Measurements from ENCODE around the gene TIMD4. TPM values are rescaled to one million over a fixed set of nuclear protein-coding genes. Genes with fewer than 3 reads are reported as not detected.

Gene TIMD4
- total RNA-seq, 1 donor from 2014 or later = not detected

DNA sequence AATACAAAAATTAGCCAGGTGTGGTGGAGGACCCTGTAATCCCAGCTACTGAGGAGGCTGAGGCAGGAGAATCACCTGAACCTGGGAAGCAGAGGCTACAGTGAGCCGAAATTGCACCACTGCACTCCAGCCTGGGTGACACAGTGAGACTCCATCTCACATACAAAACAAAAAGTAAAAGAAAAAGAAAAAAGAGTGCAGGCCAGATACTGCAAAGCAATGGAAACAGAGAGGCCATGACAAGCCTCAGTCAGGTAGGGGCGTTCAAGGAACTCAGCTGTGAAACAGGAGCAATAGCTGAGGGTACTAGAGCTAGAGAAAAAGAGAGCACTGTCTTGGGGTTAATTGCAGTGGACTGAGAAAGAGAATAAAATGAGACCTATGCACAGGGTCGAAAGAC is 56.2 kb downstream of the TIMD4 start:
- H3K9me3 Mint-ChIP-seq (ENCODE audit: low read depth) = no peaks in the 10 kb centered on the region
- H3K27ac Mint-ChIP-seq = no peak overlapping the region
- H3K27me3 Mint-ChIP-seq = peaks cover 3% of the 10 kb centered on the region
- no peaks in the 10 kb centered on the region for H3K36me3 Mint-ChIP-seq (ENCODE audit: insufficient read depth)
- TF ChIP-seq, protein P1, sequence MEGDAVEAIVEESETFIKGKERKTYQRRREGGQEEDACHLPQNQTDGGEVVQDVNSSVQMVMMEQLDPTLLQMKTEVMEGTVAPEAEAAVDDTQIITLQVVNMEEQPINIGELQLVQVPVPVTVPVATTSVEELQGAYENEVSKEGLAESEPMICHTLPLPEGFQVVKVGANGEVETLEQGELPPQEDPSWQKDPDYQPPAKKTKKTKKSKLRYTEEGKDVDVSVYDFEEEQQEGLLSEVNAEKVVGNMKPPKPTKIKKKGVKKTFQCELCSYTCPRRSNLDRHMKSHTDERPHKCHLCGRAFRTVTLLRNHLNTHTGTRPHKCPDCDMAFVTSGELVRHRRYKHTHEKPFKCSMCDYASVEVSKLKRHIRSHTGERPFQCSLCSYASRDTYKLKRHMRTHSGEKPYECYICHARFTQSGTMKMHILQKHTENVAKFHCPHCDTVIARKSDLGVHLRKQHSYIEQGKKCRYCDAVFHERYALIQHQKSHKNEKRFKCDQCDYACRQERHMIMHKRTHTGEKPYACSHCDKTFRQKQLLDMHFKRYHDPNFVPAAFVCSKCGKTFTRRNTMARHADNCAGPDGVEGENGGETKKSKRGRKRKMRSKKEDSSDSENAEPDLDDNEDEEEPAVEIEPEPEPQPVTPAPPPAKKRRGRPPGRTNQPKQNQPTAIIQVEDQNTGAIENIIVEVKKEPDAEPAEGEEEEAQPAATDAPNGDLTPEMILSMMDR (IDR thresholded peaks at IDR 0.05; ENCODE audit: unreplicated experiment) = no peak
- no peak for DNase-seq (ENCODE audit: low spot score, unreplicated experiment)
- no peak overlapping the region for H3K4me3 Mint-ChIP-seq (ENCODE audit: low read depth)
- H3K4me1 Mint-ChIP-seq (ENCODE audit: low read depth) = peaks cover 3% of the 10 kb centered on the region

DNA sequence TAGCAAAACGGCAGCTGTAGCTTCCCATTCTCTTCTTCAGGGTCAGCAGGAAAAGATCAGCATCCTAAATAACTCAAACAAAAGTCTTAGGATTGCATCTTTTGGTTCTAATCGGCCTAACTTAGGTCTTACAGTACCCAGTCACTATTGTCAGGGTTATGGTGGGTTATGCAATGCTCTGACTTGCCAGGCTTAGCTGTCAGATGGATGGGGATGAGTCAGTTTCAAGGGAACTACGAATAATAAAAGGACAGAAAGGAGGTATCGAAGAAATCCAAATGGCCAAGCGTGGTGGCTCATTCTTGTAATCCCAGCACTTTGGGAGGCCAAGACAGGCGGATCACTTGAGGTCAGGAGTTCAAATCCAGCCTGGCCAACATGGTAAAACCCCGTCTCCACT is 66.5 kb downstream of the TIMD4 start:
- no peaks in the 10 kb centered on the region for H3K36me3 Mint-ChIP-seq (ENCODE audit: insufficient read depth)
- TF ChIP-seq, protein P1 (IDR thresholded peaks at IDR 0.05; ENCODE audit: unreplicated experiment) = no peak
- H3K27ac Mint-ChIP-seq = no peak overlapping the region
- DNase-seq (ENCODE audit: low spot score, unreplicated experiment) = no peak
- H3K27me3 Mint-ChIP-seq = peaks cover 5% of the 10 kb centered on the region
- no peaks in the 10 kb centered on the region for H3K9me3 Mint-ChIP-seq (ENCODE audit: low read depth)
- H3K4me3 Mint-ChIP-seq (ENCODE audit: low read depth) = no peak overlapping the region
- H3K4me1 Mint-ChIP-seq (ENCODE audit: low read depth) = no peaks in the 10 kb centered on the region

DNA sequence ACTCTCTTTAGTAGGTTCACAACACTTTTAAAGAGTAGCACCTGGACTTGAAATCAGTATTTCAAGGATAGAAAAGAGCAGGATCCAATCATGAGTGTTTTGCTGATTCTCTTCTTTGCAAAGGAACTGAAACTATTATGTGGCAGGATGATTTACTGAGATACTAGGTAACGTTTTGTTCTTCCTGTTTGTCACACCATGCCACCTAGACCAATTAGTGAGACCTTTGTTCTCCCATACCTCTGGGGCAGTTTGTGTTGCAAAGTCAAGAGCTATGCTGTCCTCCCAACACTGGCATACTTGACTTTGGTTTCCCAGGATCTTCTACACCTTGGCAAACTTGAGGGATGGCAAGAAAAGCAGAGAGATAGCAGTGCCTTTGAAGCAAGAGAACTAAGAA is 69.5 kb downstream of the TIMD4 start:
- no peaks in the 10 kb centered on the region for H3K4me1 Mint-ChIP-seq (ENCODE audit: low read depth)
- TF ChIP-seq, protein P1 (IDR thresholded peaks at IDR 0.05; ENCODE audit: unreplicated experiment) = no peak
- H3K27ac Mint-ChIP-seq = no peak overlapping the region
- no peak for DNase-seq (ENCODE audit: low spot score, unreplicated experiment)
- peaks cover 11% of the 10 kb centered on the region for H3K27me3 Mint-ChIP-seq
- no peaks in the 10 kb centered on the region for H3K9me3 Mint-ChIP-seq (ENCODE audit: low read depth)
- no peaks in the 10 kb centered on the region for H3K36me3 Mint-ChIP-seq (ENCODE audit: insufficient read depth)
- H3K4me3 Mint-ChIP-seq (ENCODE audit: low read depth) = no peak overlapping the region

DNA sequence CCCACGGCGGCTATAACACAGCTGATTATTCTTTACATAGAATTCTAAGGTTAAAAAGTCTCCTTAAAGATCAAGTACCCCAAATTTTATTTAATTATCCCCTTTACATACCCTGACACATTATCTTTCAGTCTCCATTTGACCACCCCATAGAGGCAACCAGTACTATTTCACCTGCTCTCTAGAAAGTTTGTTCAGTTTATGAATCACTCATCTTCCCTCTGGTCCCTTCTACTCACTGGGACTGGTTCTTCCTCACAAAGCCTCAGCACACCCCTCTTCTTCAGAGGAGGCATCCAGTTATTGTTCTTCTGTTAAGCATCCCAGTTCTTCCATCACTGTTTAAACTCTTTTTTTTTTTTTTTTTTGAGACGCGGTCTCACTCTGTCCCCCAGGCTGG is 70.2 kb downstream of the TIMD4 start:
- TF ChIP-seq, protein P1 (IDR thresholded peaks at IDR 0.05; ENCODE audit: unreplicated experiment) = no peak
- Mint-ChIP-seq H3K4me3 (ENCODE audit: low read depth) (no peak overlapping the region), H3K36me3 (ENCODE audit: insufficient read depth) (no peaks in the 10 kb centered on the region), H3K9me3 (ENCODE audit: low read depth) (no peaks in the 10 kb centered on the region), H3K27ac (no peak overlapping the region), H3K27me3 (peaks cover 11% of the 10 kb centered on the region), H3K4me1 (ENCODE audit: low read depth) (no peaks in the 10 kb centered on the region)
- DNase-seq (ENCODE audit: low spot score, unreplicated experiment) = no peak

DNA sequence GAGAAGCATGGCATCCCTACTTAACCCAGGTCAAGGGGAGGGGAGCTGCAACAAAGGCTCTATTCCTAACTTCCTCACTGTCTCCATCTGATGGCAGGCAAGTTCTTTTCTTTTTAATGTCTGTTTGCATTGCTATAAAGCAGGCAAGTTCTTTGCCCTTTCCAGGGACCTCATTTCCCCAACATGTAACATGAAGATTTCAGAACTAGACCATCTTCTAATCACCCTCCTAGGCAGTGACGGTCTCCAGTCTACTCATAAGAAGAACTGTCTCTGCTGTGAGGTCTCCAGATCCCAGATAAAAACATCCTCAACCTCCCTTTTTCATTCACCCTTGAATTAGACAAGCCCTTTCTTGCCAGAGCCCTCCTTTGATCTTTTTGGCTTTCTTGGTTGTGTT is 70.8 kb downstream of the TIMD4 start:
- Mint-ChIP-seq H3K4me1 (ENCODE audit: low read depth) (no peaks in the 10 kb centered on the region), H3K27me3 (peaks cover 11% of the 10 kb centered on the region), H3K36me3 (ENCODE audit: insufficient read depth) (no peaks in the 10 kb centered on the region), H3K4me3 (ENCODE audit: low read depth) (no peak overlapping the region), H3K9me3 (ENCODE audit: low read depth) (no peaks in the 10 kb centered on the region), H3K27ac (no peak overlapping the region)
- no peak for DNase-seq (ENCODE audit: low spot score, unreplicated experiment)
- TF ChIP-seq, protein P1 (IDR thresholded peaks at IDR 0.05; ENCODE audit: unreplicated experiment) = no peak

All from progenitor cell of endocrine pancreas (in vitro differentiated cells).